Stimulated activated naive CD8-positive, alpha-beta T cell treated with anti-CD3 and anti-CD28 coated beads, Interleukin-15, amount 100 ng/mL, for 72 hours (primary cell): ENCODE results near the gene DMXL1.

ENCODE experiments used
- ATAC-seq: fragments of 150-1000 bp; cut with Tn5 transposase; 2 replicates; pipeline ENCODE4 v1.10.0; 2021; ENCODE audit warnings: mild to moderate bottlenecking, moderate library complexity
- DNase-seq, 2 donors: peaks; one replicate each; pipeline ENCODE4 v3.0.0; 2021 to 2022
- H3K27ac Mint-ChIP-seq, 2 donors: one replicate each; pipeline ENCODE4 v1.8.0; 2022; ENCODE audit warnings: mild to moderate bottlenecking in 2 of 2, mixed read lengths in 2 of 2, moderate library complexity in 2 of 2
- H3K27me3 Mint-ChIP-seq: one replicate; pipeline ENCODE4 v1.8.0; 2022; ENCODE audit warnings: mixed read lengths
- H3K4me1 Mint-ChIP-seq: one replicate; pipeline ENCODE4 v1.8.0; 2022; ENCODE audit warnings: mild to moderate bottlenecking, mixed read lengths
- H3K4me3 Mint-ChIP-seq, 2 donors: one replicate each; pipeline ENCODE4 v1.8.0; 2022; ENCODE audit warnings: mild to moderate bottlenecking in 2 of 2, mixed read lengths in 2 of 2, moderate library complexity in 1 of 2
- H3K9me3 Mint-ChIP-seq, 2 donors: one replicate each; pipeline ENCODE4 v1.8.0; 2022; ENCODE audit warnings: mixed read lengths in 2 of 2

The DMXL1 gene

GRCh38 chr5:119243888-119244287 is 173.0 kb downstream of the DMXL1 start:
- peaks cover under 1% of the 10 kb centered on the region for H3K4me1 Mint-ChIP-seq
- no peak overlapping the region for H3K4me3 Mint-ChIP-seq

GRCh38 chr5:119250946-119251901 is 180.3 kb downstream of the DMXL1 start:
- Mint-ChIP-seq H3K27ac (no peak overlapping the region), H3K4me1 (peaks cover 25% of the 10 kb centered on the region), H3K4me3 (no peak overlapping the region), H3K9me3 (peaks cover 27 to 28% of the 10 kb centered on the region in 2 donors), H3K27me3 (no peaks in the 10 kb centered on the region)
- DNase-seq, result no peak
- no peak for ATAC-seq

More at GRCh38 chr5:119243888-119244287, 173.0 kb downstream of the DMXL1 start:
- ATAC-seq (no peak), DNase-seq (no peak)
- no peak overlapping the region for H3K27ac Mint-ChIP-seq
- no peaks in the 10 kb centered on the region for H3K27me3 Mint-ChIP-seq
- H3K9me3 Mint-ChIP-seq, result no peaks in the 10 kb centered on the region

GRCh38 chr5:119255571-119256356 is 184.9 kb downstream of the DMXL1 start:
- Mint-ChIP-seq H3K27ac (no peak overlapping the region), H3K4me1 (peaks cover 28% of the 10 kb centered on the region), H3K27me3 (no peaks in the 10 kb centered on the region), H3K4me3 (no peak overlapping the region), H3K9me3 (peaks cover 49 to 50% of the 10 kb centered on the region in 2 donors)
- no peak for DNase-seq
- peak; percentile 76 for ATAC-seq

- DNase-seq (no peak), ATAC-seq (no peak)
- H3K27me3 Mint-ChIP-seq, result no peaks in the 10 kb centered on the region
- no peak overlapping the region for H3K27ac Mint-ChIP-seq
- no peak overlapping the region for H3K4me3 Mint-ChIP-seq
- peaks cover 49 to 64% of the 10 kb centered on the region in 2 donors for H3K9me3 Mint-ChIP-seq
- peaks cover 18% of the 10 kb centered on the region for H3K4me1 Mint-ChIP-seq
Observed at GRCh38 chr5:119257613-119258012, 186.7 kb downstream of the DMXL1 start.

- ATAC-seq (no peak), DNase-seq (no peak)
- Mint-ChIP-seq H3K9me3 (peaks cover 16 to 27% of the 10 kb centered on the region in 2 donors), H3K27me3 (no peaks in the 10 kb centered on the region), H3K27ac (no peak overlapping the region), H3K4me3 (no peak overlapping the region), H3K4me1 (peaks cover 39% of the 10 kb centered on the region)
Observed at GRCh38 chr5:119263639-119264038, 192.8 kb downstream of the DMXL1 start.

- Mint-ChIP-seq H3K27ac (no peak overlapping the region), H3K27me3 (no peaks in the 10 kb centered on the region), H3K4me3 (no peak overlapping the region), H3K4me1 (peaks cover 39% of the 10 kb centered on the region), H3K9me3 (peaks cover 12 to 22% of the 10 kb centered on the region in 2 donors)
- DNase-seq (no peak), ATAC-seq (no peak)
Observed at GRCh38 chr5:119264186-119264585, 193.3 kb downstream of the DMXL1 start.

- DNase-seq (peak; percentile 67 to 82), ATAC-seq (peak; percentile 65)
- Mint-ChIP-seq H3K4me3 (peak overlapping the region; percentile 95 to 98), H3K27me3 (no peaks in the 10 kb centered on the region), H3K9me3 (peaks cover 4 to 5% of the 10 kb centered on the region in 2 donors), H3K27ac (peak overlapping the region; percentile 77 to 81), H3K4me1 (peaks cover 64% of the 10 kb centered on the region)
Observed at GRCh38 chr5:119267958-119268386, 197.1 kb downstream of the DMXL1 start.

- peak; percentile 96 to 97 for DNase-seq
- no peaks in the 10 kb centered on the region for H3K27me3 Mint-ChIP-seq
- H3K4me1 Mint-ChIP-seq, result peaks cover 64% of the 10 kb centered on the region
Observed at GRCh38 chr5:119268387-119269060, 197.6 kb downstream of the DMXL1 start.

GRCh38 chr5:119269061-119269944 is 198.4 kb downstream of the DMXL1 start:
- peak in 1 of 2 donors; percentile 51 for DNase-seq

More at GRCh38 chr5:119268387-119269060, 197.6 kb downstream of the DMXL1 start:
- Mint-ChIP-seq H3K9me3 (no peaks in the 10 kb centered on the region), H3K27ac (peak overlapping the region; percentile 77 to 97), H3K4me3 (peak overlapping the region; percentile 95 to 98)
- peak; percentile 93 for ATAC-seq

GRCh38 chr5:119270121-119270565 is 199.3 kb downstream of the DMXL1 start:
- peak overlapping the region; percentile 95 to 98 for H3K4me3 Mint-ChIP-seq
- H3K27ac Mint-ChIP-seq, result peak overlapping the region; percentile 91 to 97
- DNase-seq (no peak), ATAC-seq (no peak)
- H3K4me1 Mint-ChIP-seq, result peaks cover 74% of the 10 kb centered on the region
- no peaks in the 10 kb centered on the region for H3K27me3 Mint-ChIP-seq
- H3K9me3 Mint-ChIP-seq, result no peaks in the 10 kb centered on the region

More at GRCh38 chr5:119269061-119269944, 198.4 kb downstream of the DMXL1 start:
- no peaks in the 10 kb centered on the region for H3K9me3 Mint-ChIP-seq
- peak overlapping the region; percentile 95 to 98 for H3K4me3 Mint-ChIP-seq
- no peaks in the 10 kb centered on the region for H3K27me3 Mint-ChIP-seq
- peak overlapping the region; percentile 77 to 97 for H3K27ac Mint-ChIP-seq
- ATAC-seq, result peak; percentile 29
- peaks cover 66% of the 10 kb centered on the region for H3K4me1 Mint-ChIP-seq

GRCh38 chr5:119270960-119271757 is 200.3 kb downstream of the DMXL1 start:
- peak overlapping the region; percentile 81 to 91 for H3K27ac Mint-ChIP-seq
- peak overlapping the region; percentile 83 to 95 for H3K4me3 Mint-ChIP-seq
- ATAC-seq (no peak), DNase-seq (no peak)
- peaks cover 76% of the 10 kb centered on the region for H3K4me1 Mint-ChIP-seq
- H3K9me3 Mint-ChIP-seq, result no peaks in the 10 kb centered on the region
- H3K27me3 Mint-ChIP-seq, result no peaks in the 10 kb centered on the region

- ATAC-seq (no peak), DNase-seq (no peak)
- H3K4me1 Mint-ChIP-seq, result peaks cover 76% of the 10 kb centered on the region
- no peaks in the 10 kb centered on the region for H3K27me3 Mint-ChIP-seq
- H3K27ac Mint-ChIP-seq, result peak overlapping the region; percentile 81 to 83
- H3K4me3 Mint-ChIP-seq, result peak overlapping the region; percentile 83 to 95
- no peaks in the 10 kb centered on the region for H3K9me3 Mint-ChIP-seq
Observed at GRCh38 chr5:119271758-119272730, 201.2 kb downstream of the DMXL1 start.
